Measurements from ENCODE around the gene HES2.

HES2 gene, protein sequence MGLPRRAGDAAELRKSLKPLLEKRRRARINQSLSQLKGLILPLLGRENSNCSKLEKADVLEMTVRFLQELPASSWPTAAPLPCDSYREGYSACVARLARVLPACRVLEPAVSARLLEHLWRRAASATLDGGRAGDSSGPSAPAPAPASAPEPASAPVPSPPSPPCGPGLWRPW

DNA sequence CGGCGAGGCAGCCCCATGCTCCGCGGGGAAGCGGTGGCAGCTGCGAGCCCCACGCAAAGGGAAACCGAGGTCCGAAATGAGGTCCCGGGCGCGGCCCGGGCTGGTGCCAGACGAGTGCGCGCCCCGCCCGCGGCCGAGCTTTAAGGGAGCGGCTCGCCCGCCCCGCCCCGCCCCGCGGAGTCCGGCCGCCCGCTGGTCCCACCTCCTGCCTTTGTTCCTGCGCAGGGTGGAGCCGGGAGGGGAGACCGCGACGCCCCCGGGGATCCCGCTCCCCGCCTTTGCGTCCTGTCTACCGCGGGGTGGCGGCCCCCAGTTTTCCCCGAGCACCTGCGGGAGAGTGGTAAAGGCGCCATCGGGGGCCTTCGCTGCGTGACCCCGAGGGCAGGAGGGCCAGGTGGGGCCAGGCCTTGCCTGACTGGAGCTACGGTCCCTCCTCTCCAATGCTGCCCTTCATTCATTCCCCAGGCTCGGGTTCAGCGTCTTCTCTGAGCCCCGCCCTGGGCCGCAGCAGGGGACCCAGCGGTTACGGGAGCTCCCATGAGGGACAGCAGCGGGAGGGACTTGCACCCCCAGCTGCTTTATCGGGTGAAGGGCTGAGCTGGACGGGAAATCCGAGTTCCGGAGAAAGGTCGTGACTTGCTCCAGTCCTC lies at the start of gene HES2:
Gene HES2, minus strand, starts transcription at position 116 of the 650 bp plus-strand sequence. Its CDS starts 99 bp downstream, at position 17.
- H3K27me3 ChIP-seq (replicated peaks): peaks cover 75% of the 10 kb centered on the region
- no peak within 1 kb of the TSS for H3K27ac ChIP-seq
- in situ Hi-C loops (cut with HindIII; ENCODE audit: low pct_ligation_motif_present, low sequenced_read_pairs): no loop called here
- no peaks in the 10 kb centered on the region for H3K36me3 ChIP-seq (replicated peaks)
- no peak within 1 kb of the TSS for H3K4me3 ChIP-seq (ENCODE audit: low read depth, low read length)
- no peak for DNase-seq
- TF ChIP-seq, protein P1, sequence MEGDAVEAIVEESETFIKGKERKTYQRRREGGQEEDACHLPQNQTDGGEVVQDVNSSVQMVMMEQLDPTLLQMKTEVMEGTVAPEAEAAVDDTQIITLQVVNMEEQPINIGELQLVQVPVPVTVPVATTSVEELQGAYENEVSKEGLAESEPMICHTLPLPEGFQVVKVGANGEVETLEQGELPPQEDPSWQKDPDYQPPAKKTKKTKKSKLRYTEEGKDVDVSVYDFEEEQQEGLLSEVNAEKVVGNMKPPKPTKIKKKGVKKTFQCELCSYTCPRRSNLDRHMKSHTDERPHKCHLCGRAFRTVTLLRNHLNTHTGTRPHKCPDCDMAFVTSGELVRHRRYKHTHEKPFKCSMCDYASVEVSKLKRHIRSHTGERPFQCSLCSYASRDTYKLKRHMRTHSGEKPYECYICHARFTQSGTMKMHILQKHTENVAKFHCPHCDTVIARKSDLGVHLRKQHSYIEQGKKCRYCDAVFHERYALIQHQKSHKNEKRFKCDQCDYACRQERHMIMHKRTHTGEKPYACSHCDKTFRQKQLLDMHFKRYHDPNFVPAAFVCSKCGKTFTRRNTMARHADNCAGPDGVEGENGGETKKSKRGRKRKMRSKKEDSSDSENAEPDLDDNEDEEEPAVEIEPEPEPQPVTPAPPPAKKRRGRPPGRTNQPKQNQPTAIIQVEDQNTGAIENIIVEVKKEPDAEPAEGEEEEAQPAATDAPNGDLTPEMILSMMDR (IDR thresholded peaks at IDR 0.05; ENCODE audit: low read depth, low read length, missing control alignments): no peak

DNA sequence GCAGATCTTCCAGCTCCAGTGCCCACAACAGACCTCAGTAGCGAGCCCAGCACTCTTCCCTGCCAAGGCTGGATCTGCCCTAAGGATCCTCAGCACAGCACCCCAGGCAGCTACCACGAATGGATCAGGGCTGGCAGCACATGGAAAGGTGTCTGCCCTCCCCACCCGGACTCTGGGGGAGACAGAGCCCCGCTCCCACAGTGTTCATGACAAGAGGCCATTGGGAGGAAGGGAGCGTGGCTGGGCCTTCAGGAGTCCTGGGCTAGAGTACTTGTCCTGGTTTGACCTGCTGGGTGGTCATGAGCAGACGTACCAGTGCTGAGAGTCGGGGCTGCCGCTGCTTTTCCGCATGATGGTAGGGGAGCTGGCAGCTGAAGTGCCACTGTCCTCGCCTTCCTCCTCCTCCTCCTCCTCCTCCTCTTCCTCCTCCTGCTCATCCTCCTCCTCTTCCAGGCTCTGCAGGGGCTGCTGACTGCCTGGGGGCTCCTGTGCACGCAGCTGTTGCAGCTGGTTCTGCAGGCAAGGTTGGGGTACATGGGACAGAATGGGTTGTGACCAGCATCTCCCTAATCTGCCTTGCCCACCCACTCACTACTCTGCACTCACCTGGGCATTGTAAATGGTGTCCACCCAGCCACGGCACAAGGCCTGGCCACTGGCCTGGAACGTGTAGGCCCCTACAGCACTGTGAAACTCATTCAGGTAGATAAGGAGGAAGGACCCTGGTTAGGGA lies 49.2 kb upstream of the HES2 start:
- Histone ChIP-seq H3K4me3 (ENCODE audit: low read depth, low read length) (no peak overlapping the region), H3K36me3 (replicated peaks) (peaks cover 46% of the 10 kb centered on the region), H3K27ac (no peak overlapping the region), H3K27me3 (replicated peaks) (no peaks in the 10 kb centered on the region)
- in situ Hi-C loops (cut with HindIII; ENCODE audit: low pct_ligation_motif_present, low sequenced_read_pairs): no loop called here
- TF ChIP-seq, protein P1 (IDR thresholded peaks at IDR 0.05; ENCODE audit: low read depth, low read length, missing control alignments): no peak
- no peak for DNase-seq

DNA sequence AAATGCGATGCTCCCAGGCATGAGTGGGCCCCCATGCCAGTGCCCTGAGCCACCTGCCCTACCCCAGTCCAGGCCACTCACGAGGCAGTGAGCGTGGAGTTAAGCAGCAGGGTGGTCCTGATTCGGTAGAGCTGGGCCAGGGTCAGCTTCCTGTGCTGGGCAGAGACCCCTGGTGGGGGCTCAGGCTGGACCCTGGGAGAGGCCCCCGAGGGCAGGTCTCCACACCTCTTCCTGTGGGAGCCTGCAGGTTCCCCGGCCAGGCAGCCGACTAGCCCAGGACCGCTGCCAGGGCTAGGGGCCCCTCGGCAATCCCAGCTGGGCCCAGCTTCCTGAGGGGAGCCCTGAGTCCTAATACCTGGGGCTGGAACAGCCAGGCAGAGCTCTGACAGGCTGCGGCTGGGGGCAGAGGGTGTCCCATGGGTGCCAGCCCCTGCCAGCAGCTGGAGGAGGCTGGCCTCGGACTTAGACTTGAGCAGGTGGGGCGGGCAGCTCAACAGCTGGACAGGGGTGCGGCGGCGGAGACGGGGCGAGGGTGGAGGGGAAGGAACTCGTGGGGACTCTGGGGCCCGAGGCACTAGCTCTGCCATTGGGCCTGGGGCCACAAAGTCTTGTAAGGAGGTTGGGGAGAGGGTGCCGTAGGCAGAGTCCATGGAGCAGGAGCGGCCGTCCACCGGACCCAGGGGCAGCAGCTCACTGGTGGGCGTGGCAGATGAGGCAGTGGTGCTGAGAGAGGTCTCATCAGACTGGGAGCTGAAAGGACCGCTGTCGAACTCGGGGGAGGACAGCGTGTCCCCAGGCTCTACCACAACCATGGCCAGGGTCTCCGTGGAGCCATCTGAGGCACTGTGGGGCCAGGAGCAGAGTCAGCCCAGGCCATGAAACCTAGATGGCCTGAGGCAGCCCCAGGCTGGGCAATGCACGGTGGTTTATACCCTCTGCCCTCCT lies 48.3 kb upstream of the HES2 start:
- peaks cover 45% of the 10 kb centered on the region for H3K36me3 ChIP-seq (replicated peaks)

DNA sequence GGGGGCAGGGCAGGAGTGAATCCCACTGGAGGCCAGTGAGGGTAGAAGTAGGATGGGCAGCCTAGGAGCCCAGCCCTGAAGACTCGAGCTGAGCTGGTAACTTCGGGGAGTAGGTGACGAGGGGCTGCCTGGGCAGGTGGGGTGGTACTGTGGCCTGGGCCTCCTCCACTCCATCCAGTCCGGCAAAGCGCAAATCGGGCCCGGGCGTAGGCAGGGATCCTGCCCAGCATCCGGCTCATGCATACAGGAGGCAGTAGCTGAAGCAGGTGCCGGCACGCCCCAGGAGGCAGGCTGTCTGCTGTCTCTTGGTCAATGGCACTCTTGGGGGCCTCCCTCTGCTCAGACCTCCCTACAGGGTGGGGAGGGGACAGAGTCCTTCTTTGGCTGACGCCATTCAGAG lies 47.5 kb upstream of the HES2 start:
- in situ Hi-C loops (cut with HindIII; ENCODE audit: low pct_ligation_motif_present, low sequenced_read_pairs): no loop called here
- H3K36me3 ChIP-seq (replicated peaks): peaks cover 44% of the 10 kb centered on the region
- H3K27me3 ChIP-seq (replicated peaks): no peaks in the 10 kb centered on the region
- no peak for DNase-seq
- TF ChIP-seq, protein P1 (IDR thresholded peaks at IDR 0.05; ENCODE audit: low read depth, low read length, missing control alignments): no peak
- no peak overlapping the region for H3K27ac ChIP-seq
- no peak overlapping the region for H3K4me3 ChIP-seq (ENCODE audit: low read depth, low read length)

More for the DNA sequence above, 48.3 kb upstream of the HES2 start:
- H3K27me3 ChIP-seq (replicated peaks): no peaks in the 10 kb centered on the region
- H3K27ac ChIP-seq: no peak overlapping the region
- in situ Hi-C loops (cut with HindIII; ENCODE audit: low pct_ligation_motif_present, low sequenced_read_pairs): no loop called here
- H3K4me3 ChIP-seq (ENCODE audit: low read depth, low read length): no peak overlapping the region
- TF ChIP-seq, protein P1 (IDR thresholded peaks at IDR 0.05; ENCODE audit: low read depth, low read length, missing control alignments): no peak
- no peak for DNase-seq

DNA sequence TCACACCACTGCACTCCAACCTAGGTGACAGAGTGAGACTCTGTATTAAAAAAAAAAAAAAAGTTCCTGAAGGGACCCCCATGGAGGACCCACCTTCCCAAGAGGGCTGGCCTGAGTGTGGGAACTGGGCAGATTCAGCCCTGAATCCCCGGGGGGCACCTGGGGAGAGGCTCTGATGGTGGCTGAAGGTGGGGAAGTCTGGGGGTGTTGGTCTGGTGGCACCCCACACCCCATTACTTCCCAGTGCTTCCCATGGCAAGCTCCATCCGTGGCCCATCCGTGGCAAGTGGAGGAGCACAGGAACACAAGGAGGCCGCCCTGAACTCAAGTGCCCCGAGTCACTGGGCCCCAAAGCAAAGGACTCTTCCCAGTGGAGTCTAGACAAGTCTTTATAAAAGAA lies 47.0 kb upstream of the HES2 start:
- Histone ChIP-seq H3K27ac (no peak overlapping the region), H3K36me3 (replicated peaks) (peaks cover 44% of the 10 kb centered on the region), H3K4me3 (ENCODE audit: low read depth, low read length) (no peak overlapping the region), H3K27me3 (replicated peaks) (no peaks in the 10 kb centered on the region)
- in situ Hi-C loops (cut with HindIII; ENCODE audit: low pct_ligation_motif_present, low sequenced_read_pairs): no loop called here
- TF ChIP-seq, protein P1 (IDR thresholded peaks at IDR 0.05; ENCODE audit: low read depth, low read length, missing control alignments): no peak
- DNase-seq: no peak
